ENCODE data around the gene ST3GAL4.

ST3GAL4 gene

GRCh38 chr11:126461096-126461440 is 105.6 kb downstream of the ST3GAL4 start:
- no peak for DNase-seq (ENCODE audit: low read depth)
- H3K4me3 ChIP-seq (ENCODE audit: low read length) = no peak overlapping the region
- TF ChIP-seq CTCF (conservative IDR thresholded peaks at IDR 0.05; ENCODE audit: low read length) = no peak

GRCh38 chr11:126461996-126462395 is 106.5 kb downstream of the ST3GAL4 start:
- no peak for TF ChIP-seq CTCF (conservative IDR thresholded peaks at IDR 0.05; ENCODE audit: low read length)
- no peak for DNase-seq (ENCODE audit: low read depth)
- no peak overlapping the region for H3K4me3 ChIP-seq (ENCODE audit: low read length)

- TF ChIP-seq CTCF (conservative IDR thresholded peaks at IDR 0.05; ENCODE audit: low read length) = no peak
- no peak overlapping the region for H3K4me3 ChIP-seq (ENCODE audit: low read length)
- DNase-seq (ENCODE audit: low read depth) = no peak
Measured at GRCh38 chr11:126462422-126462821, 106.9 kb downstream of the ST3GAL4 start.

All from AG10803 (cell line).